HepG2 (cell line): ENCODE measurements around the gene TXNRD2. TPM values are rescaled to one million over a fixed set of nuclear protein-coding genes. Genes with fewer than 3 reads are reported as not detected.

Source experiments
- FOXJ3 ChIP-seq: sonication (generic); formaldehyde crosslinking; IDR thresholded peaks from 2 replicates; pipeline ENCODE4 v1.4.0; 2020; ENCODE audit warnings: missing genetic modification reagents, mild to moderate bottlenecking, borderline replicate concordance
- GPN1 ChIP-seq: sonication (generic); formaldehyde crosslinking; IDR thresholded peaks from 2 replicates; pipeline ENCODE4 v1.5.1; 2020; ENCODE audit warnings: missing genetic modification reagents, borderline replicate concordance
- HDAC2 ChIP-seq: sonication (generic); formaldehyde crosslinking; IDR thresholded peaks from 2 replicates; pipeline ENCODE4 v1.4.0; 2020; ENCODE audit warnings: missing genetic modification reagents
- LRRFIP1 ChIP-seq: sonication (generic); formaldehyde crosslinking; conservative IDR thresholded peaks from 2 replicates; pipeline ENCODE4 v1.4.0; 2020; ENCODE audit warnings: missing genetic modification reagents
- MXD1 ChIP-seq: sonication (generic); formaldehyde crosslinking; IDR thresholded peaks from 2 replicates; pipeline ENCODE4 v1.4.0; 2020; ENCODE audit warnings: mild to moderate bottlenecking, missing genetic modification reagents
- PITX1 ChIP-seq: sonication (generic); formaldehyde crosslinking; IDR thresholded peaks from 2 replicates; pipeline ENCODE4 v1.5.1; 2020; ENCODE audit warnings: mild to moderate bottlenecking, missing genetic modification reagents
- POLR2AphosphoS2 ChIP-seq: IDR thresholded peaks from 2 replicates; pipeline ENCODE4 v1.6.1; 2011; ENCODE audit warnings: low read depth, low read length, improper control_type of control experiment
- POLR2AphosphoS5 ChIP-seq: IDR thresholded peaks from 2 replicates; pipeline ENCODE4 v1.6.1; 2012; ENCODE audit warnings: low read depth, low read length
- SIN3A ChIP-seq: IDR thresholded peaks from 2 replicates; pipeline ENCODE4 v1.6.1; 2011; ENCODE audit warnings: low read depth, mild to moderate bottlenecking, control low read depth, low read length, borderline replicate concordance
- ZHX2 ChIP-seq, 2 experiments: sonication (generic) in 1 of 2; formaldehyde crosslinking in 1 of 2; IDR thresholded peaks; 2 replicates each; pipeline versions ENCODE4 v1.6.1 to v1.9.0; 2014 to 2022; ENCODE audit warnings: antibody characterized with exemption in 1 of 2, borderline replicate concordance in 1 of 2, inconsistent platforms in 1 of 2, low read depth in 1 of 2, missing genetic modification reagents in 1 of 2
- ZNF160 ChIP-seq: sonication (generic); formaldehyde crosslinking; IDR thresholded peaks from 2 replicates; pipeline ENCODE4 v1.8.0; 2022; ENCODE audit warnings: mild to moderate bottlenecking, inconsistent platforms, missing genetic modification reagents
- ZNF34 ChIP-seq: sonication (generic); formaldehyde crosslinking; IDR thresholded peaks from 2 replicates; pipeline ENCODE4 v1.4.0; 2020; ENCODE audit warnings: mild to moderate bottlenecking, missing genetic modification reagents, borderline replicate concordance
- ZNF670 ChIP-seq: sonication (generic); formaldehyde crosslinking; IDR thresholded peaks from 2 replicates; pipeline ENCODE4 v1.8.0; 2022; ENCODE audit warnings: mild to moderate bottlenecking, missing genetic modification reagents, borderline replicate concordance
- ZNF850 ChIP-seq: sonication (generic); formaldehyde crosslinking; conservative IDR thresholded peaks from 2 replicates; pipeline ENCODE4 v1.9.0; 2021; ENCODE audit warnings: mild to moderate bottlenecking, missing genetic modification reagents
- ZSCAN25 ChIP-seq: sonication (generic); formaldehyde crosslinking; IDR thresholded peaks from 2 replicates; pipeline ENCODE4 v1.8.0; 2022; ENCODE audit warnings: mild to moderate bottlenecking, missing genetic modification reagents
- polyA plus RNA-seq, 8 experiments: library from polyadenylated mRNA; depleted of rRNA in 3 of 8; stranded (reverse) in 7 of 8; unstranded in 1 of 8; fragments of >200 nt; fragmentation: Illumina TruSeq in 4 of 8; extraction: Trizol in 4 of 8; gene quantifications; 2 replicates each; pipeline versions ENCODE4 v1.2.1 to v1.2.3, GENCODE V29; 2011 to 2016; ENCODE audit warnings: low read depth in 4 of 8, missing spikeins in 1 of 8, mixed read lengths in 1 of 8; ENCODE audit not compliant: insufficient read depth in 1 of 8
- total RNA-seq, 5 experiments: library from RNA; depleted of rRNA; stranded (reverse); fragments of >200 nt; fragmentation: Illumina TruSeq; extraction: Trizol; gene quantifications; 2 replicates each; pipeline ENCODE4 v1.2.3, GENCODE V29; 2016; ENCODE audit warnings: low read depth in 1 of 5

Gene TXNRD2
- total and polyA plus RNA-seq, 2 of the 13 experiments (the other 11 are each of a cell fraction or from before 2014, with no cell fraction given), result 17.5 to 18.6 TPM

- no peak for TF ChIP-seq ZHX2 (IDR thresholded peaks at IDR 0.05; ENCODE audit: low read depth)
- peak; percentile 98 for TF ChIP-seq ZHX2 (CRISPR knock-in tag; IDR thresholded peaks at IDR 0.05; ENCODE audit: borderline replicate concordance)
- peak; percentile 92 for TF ChIP-seq HDAC2 (CRISPR knock-in tag)
- peak; percentile 97 for TF ChIP-seq MXD1 (CRISPR knock-in tag)
- TF ChIP-seq PITX1, result peak; percentile 78
- no peak for TF ChIP-seq ZNF850
- no peak for TF ChIP-seq POLR2AphosphoS5
- peak; percentile 82; the same call in 1 of the 2 replicates for TF ChIP-seq ZNF670
- no peak for TF ChIP-seq SIN3A
- 0 out of 2 replicates have a peak, but pooled peaks have one; percentile 66 for TF ChIP-seq LRRFIP1 (CRISPR knock-in tag)
- TF ChIP-seq ZNF160 (CRISPR knock-in tag), result peak; percentile 86; the same call in 1 of the 2 replicates
- no peak for TF ChIP-seq ZNF34 (CRISPR knock-in tag)
- 0 out of 2 replicates have a peak, but pooled peaks have one; percentile 63 for TF ChIP-seq GPN1 (CRISPR knock-in tag)
- TF ChIP-seq ZSCAN25, result peak; percentile 80
- TF ChIP-seq FOXJ3 (CRISPR knock-in tag), result peak; percentile 67
- no peak for TF ChIP-seq POLR2AphosphoS2
Measured at GRCh38 chr22:19892257-19892879, 49.2 kb downstream of the TXNRD2 start (continued).
